HT1080 (cell line): Measurements from ENCODE around the gene IGBP1. TPM values are rescaled to one million over a fixed set of nuclear protein-coding genes. Genes with fewer than 3 reads are reported as not detected.
"Not testable (repeated sequence)": the region's sequence is repeated elsewhere in the genome, so short reads cannot be mapped to it uniquely, and the experiment has no call there.

Experiments used
- DNase-seq: peaks from one replicate; pipeline ENCODE4 v3.0.0-alpha.2; 2015; ENCODE audit warnings: low read depth
- polyA plus RNA-seq, 2 experiments: library from polyadenylated mRNA; depleted of rRNA; stranded (reverse); fragments of >200 nt; gene quantifications; 2 replicates each; pipeline ENCODE4 v1.2.3, GENCODE V29; 2015
- total RNA-seq: library from RNA; depleted of rRNA; stranded (reverse); fragments of >200 nt; shearing (Covaris generic); gene quantifications from 2 replicates; pipeline ENCODE4 v1.2.3, GENCODE V29; 2014; rRNA removed

IGBP1 gene
- 37.4 and 39.7 TPM in 2 replicates for total RNA-seq
- polyA plus RNA-seq (2015; cell fraction: cytosol; rRNA removed): 42.0 and 44.9 TPM in 2 replicates
- polyA plus RNA-seq (2015; cell fraction: nucleus; rRNA removed): 26.5 and 31.4 TPM in 2 replicates

GRCh38 chrX:70133303-70134115, at the start of gene IGBP1:
Gene IGBP1, plus strand, starts transcription at chrX:70133447. Its CDS starts 501 bp downstream, at chrX:70133948.
- DNase-seq: peak; percentile 92

GRCh38 chrX:70084592-70085240, 48.5 kb upstream of the IGBP1 start:
- no peak for DNase-seq

- peak; percentile 45 for DNase-seq
These were observed 45.2 kb upstream of the IGBP1 start for GRCh38 chrX:70087857-70088630.

- no peak for DNase-seq
These were observed 44.5 kb upstream of the IGBP1 start for GRCh38 chrX:70088751-70089150.

GRCh38 chrX:70089604-70090297, 43.5 kb upstream of the IGBP1 start:
- peak; percentile 83 for DNase-seq

- no peak for DNase-seq
These were observed 41.0 kb upstream of the IGBP1 start for GRCh38 chrX:70092247-70092646.

- DNase-seq: peak; percentile 26
These were observed 37.2 kb upstream of the IGBP1 start for GRCh38 chrX:70096052-70096451.

- no peak for DNase-seq
These were observed 28.0 kb upstream of the IGBP1 start for GRCh38 chrX:70105229-70105628.

- not testable (repeated sequence) for DNase-seq
These were observed 21.7 kb upstream of the IGBP1 start for GRCh38 chrX:70111436-70112026.

- no peak for DNase-seq
These were observed 15.5 kb upstream of the IGBP1 start for GRCh38 chrX:70117738-70118137.

GRCh38 chrX:70123014-70123413, 10.2 kb upstream of the IGBP1 start:
- not testable (repeated sequence) for DNase-seq

- no peak for DNase-seq
These were observed 8.6 kb upstream of the IGBP1 start for GRCh38 chrX:70124678-70125077.

- DNase-seq: no peak
These were observed 5.2 kb upstream of the IGBP1 start for GRCh38 chrX:70128071-70128470.

- peak; percentile 69 for DNase-seq
These were observed 3.4 kb upstream of the IGBP1 start for GRCh38 chrX:70129816-70130215.

GRCh38 chrX:70132224-70132623, 1.0 kb upstream of the IGBP1 start:
- DNase-seq: peak; percentile 8

GRCh38 chrX:70132877-70133302, 357 bp upstream of the IGBP1 start:
- DNase-seq: no peak

- no peak for DNase-seq
These were observed 850 bp downstream of the IGBP1 start for GRCh38 chrX:70134116-70134477.

- DNase-seq: no peak
These were observed 5.4 kb downstream of the IGBP1 start for GRCh38 chrX:70138622-70139021.

GRCh38 chrX:70139736-70140135, 6.5 kb downstream of the IGBP1 start:
- no peak for DNase-seq

GRCh38 chrX:70141373-70141772, 8.1 kb downstream of the IGBP1 start:
- no peak for DNase-seq
